ENCODE measurements around the gene KDM1A.
"Not testable (repeated sequence)": the region's sequence is repeated elsewhere in the genome, so short reads cannot be mapped to it uniquely, and the experiment has no call there.

The KDM1A gene
- total RNA-seq: 77.8 to 80.4 reads per million in 2 donors

DNA sequence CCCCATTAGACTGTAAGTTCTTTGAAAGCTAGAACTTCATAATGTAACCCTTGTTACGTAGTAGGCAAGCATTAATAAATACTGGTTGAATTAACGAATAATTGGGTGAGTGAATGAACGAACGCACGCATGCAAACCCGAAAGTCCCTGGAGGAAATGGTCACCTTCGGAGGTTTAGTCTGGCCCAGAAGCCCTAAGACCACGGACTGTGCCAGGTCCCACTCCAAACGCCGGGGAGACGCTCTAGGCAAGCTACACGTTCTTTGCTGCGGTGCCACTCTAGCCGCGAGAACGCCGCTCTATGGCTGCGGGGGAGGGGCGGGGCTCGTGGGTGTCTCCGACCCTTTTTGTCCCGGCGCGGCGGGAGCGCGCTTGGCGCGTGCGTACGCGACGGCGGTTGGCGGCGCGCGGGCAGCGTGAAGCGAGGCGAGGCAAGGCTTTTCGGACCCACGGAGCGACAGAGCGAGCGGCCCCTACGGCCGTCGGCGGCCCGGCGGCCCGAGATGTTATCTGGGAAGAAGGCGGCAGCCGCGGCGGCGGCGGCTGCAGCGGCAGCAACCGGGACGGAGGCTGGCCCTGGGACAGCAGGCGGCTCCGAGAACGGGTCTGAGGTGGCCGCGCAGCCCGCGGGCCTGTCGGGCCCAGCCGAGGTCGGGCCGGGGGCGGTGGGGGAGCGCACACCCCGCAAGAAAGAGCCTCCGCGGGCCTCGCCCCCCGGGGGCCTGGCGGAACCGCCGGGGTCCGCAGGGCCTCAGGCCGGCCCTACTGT lies at the start of gene KDM1A:
TSS of gene KDM1A (plus strand) at position 375 of the 769 bp plus-strand sequence. CDS start at position 504, 129 bp downstream.
- DNase-seq: peak; percentile 77 to 96 (median 87)

GRCh38 chr1:22970096-22970495 lies 49.2 kb upstream of the KDM1A start:
- no peak for DNase-seq

DNA sequence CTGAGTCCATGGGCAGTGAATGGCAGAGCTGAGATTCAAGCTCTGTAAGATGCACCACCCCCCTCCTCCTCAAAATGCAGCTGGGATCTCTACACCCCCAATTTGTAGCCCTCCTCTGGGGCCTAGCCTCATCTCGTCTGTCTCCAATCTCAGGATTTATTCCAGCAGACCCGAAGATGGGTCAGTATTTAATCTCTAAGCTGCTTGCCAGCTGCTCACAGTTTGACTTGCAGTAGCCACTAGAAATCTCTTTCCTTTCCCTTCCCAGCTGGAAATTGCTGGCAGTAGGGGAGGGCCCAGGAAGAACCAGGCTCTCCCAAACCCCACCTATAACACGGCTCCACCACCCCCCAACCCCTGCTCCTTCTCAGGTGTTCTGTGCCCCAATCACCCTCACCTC lies 48.1 kb upstream of the KDM1A start:
- no peak for DNase-seq

GRCh38 chr1:22971611-22972405 lies 47.5 kb upstream of the KDM1A start:
- DNase-seq: no peak

DNA sequence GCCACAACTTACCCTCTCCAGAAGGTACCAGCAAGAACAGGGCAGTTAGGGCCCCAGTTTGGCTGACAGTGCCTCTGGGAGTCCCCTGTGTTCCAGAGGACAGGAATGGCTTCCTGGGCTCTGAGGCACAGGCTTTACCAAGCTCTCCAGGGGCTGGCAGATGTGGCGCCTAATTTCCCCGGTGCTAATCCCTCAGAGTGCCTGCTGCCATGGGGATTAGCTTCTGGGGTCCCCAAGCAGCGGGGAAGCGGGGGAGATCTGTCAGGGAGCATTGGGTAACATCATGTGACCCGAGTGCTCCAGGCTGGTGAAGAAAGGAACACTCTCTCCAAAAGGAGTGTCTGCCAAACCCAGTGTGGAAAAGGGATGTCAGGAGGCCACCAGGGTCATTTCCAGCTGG lies 46.5 kb upstream of the KDM1A start, which contains the start of gene LACTBL1:
TSS of gene LACTBL1 (minus strand) at position 107 of the 400 bp plus-strand sequence. CDS start 550 bp downstream, outside the sequence.
- DNase-seq: no peak

DNA sequence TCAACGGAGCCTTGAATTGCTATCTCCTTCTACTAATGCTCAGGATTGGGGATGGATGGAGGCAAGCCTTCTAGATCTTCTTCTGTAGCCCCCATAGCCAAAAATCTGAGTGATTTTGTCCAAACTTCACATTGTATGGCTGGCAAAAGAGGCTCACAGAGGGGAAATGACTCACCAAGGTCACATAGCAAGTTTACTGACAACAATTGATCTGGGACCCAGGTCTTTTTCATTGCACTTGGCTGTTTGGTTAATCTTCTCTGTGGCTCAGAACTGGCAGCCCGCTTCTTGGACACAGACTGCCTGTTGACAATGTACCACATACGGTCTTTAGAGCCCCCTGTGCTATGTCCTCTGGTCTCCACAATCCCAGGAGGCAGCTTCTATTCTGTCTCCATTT lies 43.6 kb upstream of the KDM1A start:
- DNase-seq: no peak

- DNase-seq: no peak
Measured at GRCh38 chr1:22976127-22976460, 43.2 kb upstream of the KDM1A start.

DNA sequence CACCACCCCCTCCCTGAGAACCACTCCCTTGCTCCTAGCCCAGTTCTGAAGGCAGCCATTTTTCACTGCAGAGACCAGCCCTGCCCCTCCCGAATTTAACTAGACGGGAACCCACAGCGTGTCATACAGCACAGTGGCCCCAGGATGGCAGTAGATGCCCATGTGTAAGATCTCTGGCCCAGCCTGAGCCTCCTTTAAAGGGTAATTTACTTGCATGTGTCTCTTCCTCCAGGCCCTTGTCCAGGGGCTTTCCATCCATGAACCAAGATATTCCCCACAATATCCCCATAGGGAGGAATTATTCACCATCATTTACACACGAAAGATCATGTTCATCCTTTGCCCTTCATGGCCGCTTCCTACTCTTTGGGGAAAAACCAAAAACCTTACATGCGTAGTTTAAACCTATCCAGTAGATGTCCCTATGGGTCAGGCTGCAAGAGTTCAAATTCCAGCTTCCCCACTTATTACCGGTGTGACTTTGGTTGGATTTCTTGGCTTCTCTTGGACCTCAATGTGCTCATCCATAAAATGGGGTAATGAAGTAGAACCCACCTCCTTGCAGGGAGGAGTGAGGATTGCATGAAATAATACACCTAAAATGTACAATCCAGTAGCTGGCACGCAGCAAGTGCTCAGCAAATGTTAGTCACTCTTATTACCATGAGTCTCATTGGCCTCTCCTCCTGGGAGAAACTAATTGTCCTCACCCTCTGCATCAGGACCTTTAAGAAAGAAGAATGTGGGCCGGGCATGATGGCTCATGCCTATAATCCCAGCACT lies 42.6 kb upstream of the KDM1A start:
- peak in 3 of 5 experiments; percentile 9 to 64 (median 11) for DNase-seq

DNA sequence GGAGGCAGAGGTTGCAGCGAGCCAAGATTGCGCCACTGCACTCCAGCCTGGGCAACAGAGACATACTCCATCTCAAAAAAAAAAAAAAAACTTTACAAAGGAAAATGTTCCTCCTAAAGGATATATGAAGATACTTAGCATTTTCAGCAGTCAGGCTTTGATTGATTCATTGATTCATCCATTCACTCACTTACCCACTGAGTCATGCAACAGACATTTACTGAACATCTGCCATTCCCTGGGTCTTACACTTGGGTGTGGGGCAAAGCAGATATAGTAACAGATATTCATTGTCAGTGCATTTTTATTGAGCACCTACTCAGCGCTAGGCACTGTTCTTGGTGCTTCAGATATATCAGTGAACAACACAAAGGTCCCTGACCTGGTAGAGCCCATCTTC lies 41.0 kb upstream of the KDM1A start:
- DNase-seq: no peak

DNA sequence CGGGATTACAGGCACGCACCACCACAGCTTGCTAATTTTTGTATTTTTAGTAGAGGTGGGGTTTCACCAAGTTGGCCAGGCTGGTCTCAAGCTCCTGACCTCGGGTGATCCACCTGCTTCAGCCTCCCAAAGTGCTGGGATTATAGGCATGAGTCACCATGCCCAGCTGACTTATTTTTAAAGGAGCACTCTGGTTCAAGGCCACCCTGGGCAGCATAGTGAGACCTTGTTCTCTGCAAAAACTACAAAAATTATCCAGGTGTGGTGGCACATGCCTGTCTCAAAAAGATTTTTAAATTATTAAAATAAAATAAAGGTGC lies 38.8 kb upstream of the KDM1A start:
- DNase-seq: not testable (repeated sequence)

- DNase-seq: no peak
Measured at GRCh38 chr1:22983944-22984343, 35.3 kb upstream of the KDM1A start.

DNA sequence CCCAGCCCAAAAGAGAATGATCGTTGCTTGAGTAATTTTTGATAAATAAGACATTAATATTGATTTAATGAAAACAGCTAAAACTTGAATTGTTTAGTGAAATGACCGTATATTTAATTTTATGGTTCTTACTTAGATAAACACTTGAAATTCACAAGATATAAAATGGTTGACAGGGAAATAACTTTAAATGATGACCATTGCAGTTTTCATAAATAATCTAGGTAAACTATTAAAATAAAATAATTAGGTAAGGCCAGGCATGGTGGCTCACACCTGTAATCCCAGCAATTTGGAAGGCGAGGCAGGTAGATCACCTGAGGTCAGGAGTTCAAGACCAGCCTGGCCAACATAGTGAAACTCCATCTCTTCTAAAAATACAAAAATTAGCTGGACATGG lies 26.9 kb upstream of the KDM1A start:
- DNase-seq: not testable (repeated sequence)

DNA sequence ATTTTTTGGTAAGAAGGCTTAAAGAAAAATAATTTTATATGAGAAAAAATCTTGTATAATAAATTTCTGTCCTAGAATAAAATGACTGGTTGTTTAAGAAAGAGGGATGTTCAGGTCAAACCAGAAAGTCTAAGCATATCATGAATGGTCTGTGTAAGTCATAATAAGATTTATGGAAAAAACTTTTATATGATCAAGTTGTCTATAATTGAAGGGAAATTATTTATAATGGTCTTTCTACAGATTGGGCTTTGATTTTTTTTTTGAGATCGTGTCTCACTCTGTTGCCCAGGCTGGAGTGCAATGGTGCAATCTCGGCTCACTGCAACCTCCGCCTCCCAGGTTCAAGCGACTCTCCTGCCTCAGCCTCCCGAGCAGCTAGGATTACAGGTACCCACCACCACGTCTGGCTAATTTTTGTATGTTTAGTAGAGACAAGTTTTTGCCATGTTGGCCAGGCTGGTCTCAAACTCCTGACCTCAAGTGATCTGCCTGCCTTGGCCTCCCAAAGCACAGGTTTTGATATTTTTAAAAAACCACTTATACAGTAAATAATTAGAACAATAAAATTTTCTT lies 26.0 kb upstream of the KDM1A start:
- not testable (repeated sequence) for DNase-seq

DNA sequence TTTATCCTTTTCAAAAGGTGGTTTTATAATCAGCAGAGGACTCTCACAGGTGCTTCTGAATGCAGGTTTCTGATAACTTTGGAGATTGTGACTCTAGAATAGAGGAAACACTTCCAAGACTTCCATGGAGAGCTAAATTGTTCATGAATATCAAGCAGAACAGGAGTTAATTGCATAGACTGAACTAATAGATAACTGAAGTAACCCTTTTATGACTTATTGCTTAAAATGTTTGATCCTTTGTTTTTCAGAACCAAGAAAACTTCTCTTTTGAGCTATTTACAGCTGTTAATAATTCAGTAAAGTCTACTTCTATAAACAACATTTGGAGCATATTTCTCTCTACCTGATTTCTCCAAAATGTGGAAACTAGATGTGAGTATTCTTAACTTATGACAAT lies 23.5 kb upstream of the KDM1A start:
- no peak for DNase-seq

GRCh38 chr1:22997528-22997927 lies 21.7 kb upstream of the KDM1A start:
- not testable (repeated sequence) for DNase-seq

DNA sequence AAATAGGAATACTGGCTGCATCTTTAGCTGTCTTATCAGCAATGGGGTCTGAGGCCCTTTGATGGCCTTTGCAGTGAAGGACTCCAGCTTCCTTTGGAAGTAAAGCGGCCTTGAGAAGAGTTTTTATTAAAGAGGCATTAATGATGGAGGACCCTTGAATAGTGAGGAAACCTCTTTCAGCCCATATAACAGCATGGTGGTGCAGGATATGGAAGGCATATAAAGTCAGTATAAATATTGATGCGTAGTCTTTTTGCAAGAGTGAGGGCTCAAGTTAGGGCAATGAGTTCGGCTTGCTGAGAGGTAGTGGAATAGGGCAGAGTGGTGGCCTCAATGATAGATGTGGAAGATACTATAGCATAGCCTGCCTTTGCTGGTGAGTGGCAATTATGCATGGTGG lies 19.1 kb upstream of the KDM1A start:
- DNase-seq: not testable (repeated sequence)

DNA sequence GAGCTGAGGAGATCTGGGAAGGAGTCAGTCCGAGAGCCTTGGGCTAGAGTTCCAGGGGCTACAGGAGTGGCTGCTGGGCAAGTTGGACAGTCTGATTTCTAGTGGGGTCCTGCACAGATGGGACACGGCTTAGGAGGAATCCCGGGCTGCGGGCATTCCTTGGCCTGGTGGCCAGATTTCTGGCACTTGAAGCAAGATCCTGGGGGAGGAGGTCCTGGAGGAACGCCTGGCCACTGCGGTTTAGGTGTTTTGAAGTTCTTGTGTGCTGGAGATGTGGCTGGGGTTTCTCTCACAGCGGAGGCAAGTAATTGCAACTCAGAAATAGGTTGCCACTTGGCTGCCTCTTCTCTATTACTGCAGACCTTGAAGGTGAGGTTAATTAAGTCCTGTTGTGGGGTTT lies 17.1 kb upstream of the KDM1A start:
- not testable (repeated sequence) for DNase-seq

DNA sequence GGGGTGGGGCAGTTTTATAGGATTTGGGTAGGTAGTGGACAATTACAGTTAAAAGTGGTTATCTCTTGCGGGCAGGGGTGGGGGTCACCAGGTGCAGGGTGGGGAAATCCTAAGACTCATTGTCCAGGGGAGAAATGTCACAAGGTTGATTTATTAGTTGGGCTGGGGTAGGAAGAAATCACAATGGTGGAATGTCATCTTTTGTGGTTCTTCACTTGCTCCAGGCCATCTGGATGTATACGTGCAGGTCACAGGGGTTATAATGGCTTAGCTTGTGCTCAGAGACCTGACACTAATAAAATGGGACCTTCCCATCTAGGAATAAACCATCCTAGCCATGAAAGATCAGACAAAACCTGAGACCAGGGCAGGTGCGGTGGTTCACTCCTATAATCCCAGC lies 15.2 kb upstream of the KDM1A start:
- DNase-seq: no peak

DNA sequence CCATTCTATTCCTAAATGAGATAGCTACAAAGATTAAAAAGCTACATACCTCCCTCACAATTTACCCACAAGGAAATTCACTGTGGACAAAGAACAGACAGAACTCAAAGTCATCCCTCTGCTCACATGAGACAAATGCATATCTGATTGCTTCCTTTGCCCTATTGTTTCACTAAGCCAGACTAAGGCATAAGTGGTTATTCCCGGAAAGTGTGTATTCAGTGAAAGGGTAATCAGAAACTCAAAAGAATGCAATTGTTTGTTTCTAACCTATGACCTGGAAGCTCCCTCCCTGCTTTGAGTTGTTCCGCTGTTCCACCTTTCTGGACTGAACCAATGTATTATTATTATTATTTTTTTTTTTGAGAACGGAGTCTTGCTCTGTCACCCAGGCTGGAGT lies 14.5 kb upstream of the KDM1A start:
- DNase-seq: not testable (repeated sequence)

DNA sequence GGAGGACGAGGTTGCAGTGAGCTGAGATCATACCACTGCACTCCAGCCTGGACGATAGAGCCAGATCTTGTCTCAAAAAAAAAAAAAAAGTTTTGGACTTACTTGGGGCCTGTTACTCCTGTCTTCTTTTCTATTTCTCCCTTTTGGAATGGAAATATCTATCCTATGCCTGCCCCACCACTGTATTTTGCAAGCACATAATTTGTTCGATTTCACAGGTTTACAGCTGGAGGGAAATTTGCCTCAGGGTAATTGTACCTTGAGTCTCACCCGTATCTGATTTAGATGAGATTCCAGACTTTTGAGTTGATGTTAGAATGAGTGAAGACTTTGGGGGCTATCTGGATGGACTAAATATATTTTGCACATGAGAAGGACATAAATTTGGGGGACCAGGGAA lies 12.2 kb upstream of the KDM1A start:
- no peak for DNase-seq

DNA sequence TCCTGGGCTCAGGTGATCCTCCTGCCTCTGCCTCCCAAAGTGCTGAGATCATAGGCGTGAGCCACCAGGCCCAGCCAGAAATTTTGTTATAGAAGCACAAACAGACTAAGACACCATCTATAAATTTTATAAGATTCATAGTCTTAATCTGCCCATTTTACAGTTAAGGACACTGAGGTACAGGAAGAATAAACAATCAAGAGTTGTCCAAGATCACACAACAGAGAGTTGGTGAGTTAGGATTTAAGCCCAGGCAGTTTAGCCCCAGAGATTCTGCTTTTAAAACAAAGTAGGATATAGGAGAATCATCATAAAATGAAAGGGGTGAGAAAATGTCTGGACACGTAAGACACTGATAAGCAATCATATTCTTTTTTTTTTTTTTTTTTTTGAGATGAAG lies 10.4 kb upstream of the KDM1A start:
- DNase-seq: no peak

- DNase-seq: not testable (repeated sequence)
Measured at GRCh38 chr1:23010025-23010424, 9.2 kb upstream of the KDM1A start.

GRCh38 chr1:23013657-23014056 lies 5.6 kb upstream of the KDM1A start:
- no peak for DNase-seq
